Anterior cingulate cortex (tissue), 58 donors: Measurements from ENCODE around the gene TFB1M.
A peak's percentile ranks its signal among the peaks of the same experiment; 100 is the strongest.

Experiments
- DNase-seq, 58 donors: peaks; one replicate each; lab custom pipeline; 2025; lab: John Stamatoyannopoulos, UW

The TFB1M gene

DNA sequence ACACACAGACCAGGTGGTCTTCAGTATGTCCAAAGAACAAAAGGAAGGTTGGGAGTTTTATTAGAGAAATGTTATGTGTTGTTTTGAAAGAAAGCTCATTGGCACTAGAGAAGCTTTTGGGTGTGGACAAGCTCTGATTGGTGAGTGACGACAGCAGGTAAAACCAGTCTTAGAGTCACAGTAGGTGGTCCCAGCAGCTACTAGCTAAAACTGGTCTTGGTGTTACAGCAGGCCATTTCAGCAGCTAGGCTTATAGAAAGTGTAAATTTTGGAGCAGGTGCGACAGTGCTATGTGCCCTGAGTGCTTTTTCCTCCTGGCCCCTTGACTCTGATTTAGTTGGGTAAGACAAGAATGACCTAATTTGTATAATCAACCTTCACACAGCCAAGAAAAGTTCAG is 46.9 kb downstream of the TFB1M start:
- DNase-seq, result no peak

DNA sequence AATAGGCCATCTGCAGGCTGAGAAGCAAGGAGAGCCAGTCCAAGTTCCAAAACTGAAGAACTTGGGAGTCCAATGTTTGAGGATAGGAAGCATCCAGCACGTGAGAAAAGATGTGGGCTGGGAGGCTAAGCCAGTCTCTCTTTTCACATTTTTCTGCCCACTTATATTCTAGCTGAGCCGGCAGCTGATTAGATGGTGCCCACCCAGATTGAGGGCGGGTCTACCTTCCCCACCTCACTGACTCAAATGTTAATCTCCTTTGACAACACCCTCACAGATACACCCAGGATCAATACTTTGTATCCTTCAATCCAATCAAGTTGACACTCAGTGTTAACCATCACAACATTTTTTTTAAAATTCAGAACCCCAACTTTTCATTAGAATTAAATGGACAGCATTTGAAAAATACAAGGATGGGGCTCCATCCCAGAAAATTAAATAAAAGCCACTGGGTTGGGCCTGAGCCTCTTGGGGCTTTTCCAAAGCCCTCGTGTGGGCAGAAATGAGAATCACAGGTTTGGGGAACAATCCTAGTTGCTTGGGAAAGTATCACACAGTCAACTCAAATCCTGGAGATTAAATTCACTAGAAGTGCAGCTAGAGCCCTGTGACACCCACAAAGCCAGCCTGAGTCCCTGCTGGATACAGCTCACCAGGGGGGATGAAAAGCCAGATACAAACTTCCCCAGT is 48.3 kb downstream of the TFB1M start:
- DNase-seq, result no peak

DNA sequence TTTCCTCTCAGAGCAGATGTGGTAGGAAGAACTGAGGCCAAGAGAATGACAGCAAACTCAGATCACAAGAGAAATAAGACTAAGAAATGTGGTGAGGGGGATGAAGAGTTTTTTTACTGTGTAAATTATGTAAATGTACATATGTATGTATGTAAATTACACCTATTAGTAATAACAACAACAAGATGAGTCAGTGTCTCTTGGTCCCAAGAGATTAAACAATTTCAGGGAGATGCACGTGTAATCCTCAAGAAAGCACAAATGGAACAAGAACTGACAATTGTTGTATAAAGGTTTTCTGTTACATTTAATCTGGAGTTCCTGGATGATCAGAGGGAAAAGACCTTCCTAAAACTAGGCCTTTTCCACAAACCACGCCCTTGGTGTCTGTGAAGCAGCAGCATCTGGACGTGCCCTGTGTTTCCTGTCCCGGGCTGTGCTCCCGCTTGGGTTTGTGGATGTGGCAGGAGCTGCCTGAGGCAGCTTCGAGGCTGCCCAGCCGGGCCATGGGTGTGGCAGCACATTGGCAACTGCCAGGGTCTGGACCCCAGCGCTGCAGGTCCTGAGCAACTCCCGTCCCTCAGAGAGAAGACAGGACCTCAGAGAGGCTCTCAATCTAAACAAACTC is 49.5 kb downstream of the TFB1M start:
- peak in 2 of 58 donors; percentile 18 to 25 for DNase-seq

DNA sequence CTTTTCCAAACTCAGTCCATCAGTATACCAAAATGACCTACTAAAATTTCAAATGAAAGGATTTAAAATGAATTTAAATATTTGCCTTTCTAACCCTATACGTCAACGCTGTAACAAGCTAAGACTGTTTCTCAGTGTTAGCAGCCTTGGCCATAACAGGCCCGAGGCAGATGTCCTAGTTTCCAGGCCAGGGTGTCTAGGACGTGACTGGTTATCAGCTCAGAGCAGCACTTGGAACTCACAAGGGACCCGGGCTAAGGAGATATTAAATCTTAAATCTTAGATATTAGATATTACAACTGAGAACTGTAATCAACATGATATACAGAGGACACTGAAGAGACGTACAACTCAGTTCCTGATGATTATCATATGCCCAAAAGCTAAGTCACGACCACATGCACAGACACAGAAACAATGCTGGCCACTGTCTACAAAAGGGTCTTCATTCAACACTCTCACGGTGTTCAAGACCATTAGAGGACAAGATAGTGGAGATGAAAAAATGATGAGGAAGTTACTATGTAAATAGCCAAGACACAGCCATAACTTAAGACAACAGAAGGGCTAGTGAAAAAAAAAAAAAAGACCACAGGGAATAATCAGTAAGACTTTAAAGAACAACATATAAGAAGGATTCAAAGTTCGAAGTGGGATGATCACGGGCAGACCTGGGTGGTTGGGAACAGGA is 50.8 kb downstream of the TFB1M start, which contains the start of gene CLDN20:
TSS of gene CLDN20 (plus strand) at position 641 of the 691 bp plus-strand sequence. CDS start 11,707 bp downstream, outside the sequence.
- no peak for DNase-seq

DNA sequence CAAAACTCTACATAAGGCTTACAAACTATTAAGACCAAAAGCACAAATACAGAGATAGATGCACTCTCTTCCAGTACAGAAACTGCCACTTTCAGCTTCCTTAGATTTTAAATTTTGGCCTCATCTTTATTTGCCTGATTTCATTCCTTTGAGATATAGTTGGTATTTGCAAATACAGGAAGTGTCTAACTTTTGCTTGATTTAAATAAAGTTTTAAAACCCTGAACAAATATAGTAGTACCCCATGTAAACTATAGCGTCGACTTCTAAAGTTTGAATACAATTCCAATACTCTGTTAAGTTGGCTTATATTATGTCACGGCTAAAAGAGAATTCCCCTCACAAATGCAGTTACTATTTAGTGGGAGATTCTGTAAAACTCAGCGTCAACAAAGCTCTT is 51.6 kb downstream of the TFB1M start:
- no peak for DNase-seq

DNA sequence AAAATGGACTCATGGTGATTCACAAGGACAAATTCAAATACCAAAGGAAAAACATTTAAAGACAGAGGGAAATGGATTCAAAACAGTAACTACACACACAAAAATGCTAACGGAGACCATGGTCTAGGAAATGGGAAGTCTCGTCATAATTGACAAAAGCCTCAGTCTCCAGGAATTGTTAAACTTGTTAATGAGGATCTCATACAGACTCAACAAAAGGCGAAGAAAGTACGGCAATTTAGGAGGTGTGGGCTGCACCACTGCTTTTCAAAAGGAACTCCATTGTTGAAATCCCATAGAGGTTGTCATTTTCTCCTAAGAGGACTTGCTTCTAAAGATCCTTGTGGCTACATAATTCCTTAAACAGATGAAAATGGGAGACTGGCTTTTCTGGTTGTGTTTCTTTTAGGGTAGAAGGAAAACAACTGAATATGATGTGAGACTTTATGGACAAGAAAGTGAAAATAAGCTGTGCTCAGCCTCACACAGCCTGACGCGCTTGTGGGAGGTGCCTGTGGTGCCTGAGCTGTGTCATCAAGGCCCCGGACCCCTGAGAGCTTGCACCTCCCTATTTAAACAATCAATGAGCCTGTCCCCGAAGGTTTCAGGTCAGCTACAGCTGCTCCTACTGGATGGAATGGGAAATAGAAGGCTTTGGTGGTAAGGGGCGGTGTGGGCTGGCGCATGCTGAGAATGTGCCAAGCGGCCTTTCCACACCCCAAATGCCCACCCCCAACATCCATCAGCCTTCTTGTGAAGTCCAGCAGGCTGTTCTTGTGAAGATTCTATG is 53.0 kb downstream of the TFB1M start:
- DNase-seq, result no peak

DNA sequence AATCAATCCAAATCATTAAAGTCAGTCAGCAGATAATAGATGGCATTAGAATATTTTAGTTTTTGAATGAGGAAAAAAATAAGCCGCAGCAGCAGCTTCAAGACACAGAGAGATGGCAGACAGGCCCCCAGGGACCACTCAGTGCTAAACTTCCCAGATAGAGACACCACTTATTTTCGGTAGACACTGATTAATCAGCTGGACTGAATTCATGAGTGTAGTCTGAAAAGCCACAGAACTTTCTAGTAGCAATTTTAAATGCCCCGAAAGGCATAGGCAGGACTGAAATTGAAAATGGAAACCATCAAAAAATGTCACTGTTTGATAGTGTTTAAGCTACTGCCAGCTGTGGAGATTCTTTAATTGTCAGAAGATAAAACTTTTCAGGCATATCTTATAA is 53.6 kb downstream of the TFB1M start:
- DNase-seq, result no peak

DNA sequence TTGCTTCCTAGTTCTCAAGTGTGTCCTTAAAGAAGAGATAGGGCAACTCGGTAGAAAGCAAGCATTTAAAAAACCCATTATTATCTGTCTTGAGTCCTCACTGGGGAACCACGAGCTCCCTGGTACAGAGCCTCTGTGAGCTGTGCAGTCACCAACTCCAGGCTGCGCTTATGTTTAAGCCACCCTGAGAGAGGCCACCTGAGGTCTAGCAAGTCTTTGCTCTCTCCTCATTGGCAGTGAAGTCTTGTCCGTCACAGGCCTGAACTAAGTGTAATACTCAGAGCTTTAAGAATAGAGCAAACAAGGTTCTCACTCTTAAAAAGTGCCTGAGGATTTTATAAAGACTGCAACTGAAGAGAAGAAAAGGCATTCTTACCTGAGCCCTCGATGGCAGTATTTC is 54.4 kb downstream of the TFB1M start:
- no peak for DNase-seq

DNA sequence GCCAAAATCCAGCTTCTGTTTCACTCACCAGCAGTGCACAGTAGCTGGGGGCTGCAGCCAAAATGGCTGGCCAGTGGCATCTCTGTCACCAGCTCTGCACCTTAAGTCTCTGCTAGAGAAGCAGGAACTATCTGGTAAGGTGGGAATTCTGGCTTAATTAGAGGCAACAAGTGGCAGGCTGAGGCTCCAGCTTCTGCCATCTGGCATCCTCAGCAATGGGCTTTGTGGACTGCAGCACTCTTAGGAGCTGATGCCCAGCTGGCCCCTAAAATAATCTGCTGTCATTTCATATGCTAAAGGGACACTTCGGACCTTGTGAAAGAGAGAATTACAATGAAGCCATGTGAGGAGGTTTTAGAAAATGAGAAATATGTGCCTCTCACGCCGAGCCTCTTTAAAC is 55.1 kb downstream of the TFB1M start:
- DNase-seq, result no peak

DNA sequence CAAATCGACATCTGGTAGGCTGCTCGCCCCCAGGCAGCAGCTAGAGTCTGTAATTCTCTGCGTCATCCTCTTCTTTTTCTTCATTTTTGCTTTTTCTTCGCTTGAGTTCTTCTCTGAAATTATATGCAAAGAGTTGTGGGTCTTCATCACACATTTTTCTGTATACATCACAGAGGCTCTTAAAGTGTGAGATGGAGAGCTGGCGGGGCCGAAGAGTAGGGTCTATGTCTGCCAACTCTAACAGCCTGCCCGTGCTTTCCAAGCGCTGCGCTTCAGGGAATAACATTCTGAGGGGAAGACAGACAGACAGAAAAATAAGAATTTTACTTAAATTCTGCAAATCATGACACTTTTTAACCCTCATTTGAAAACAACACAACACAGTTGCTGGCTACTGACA is 56.5 kb downstream of the TFB1M start:
- DNase-seq, result no peak

DNA sequence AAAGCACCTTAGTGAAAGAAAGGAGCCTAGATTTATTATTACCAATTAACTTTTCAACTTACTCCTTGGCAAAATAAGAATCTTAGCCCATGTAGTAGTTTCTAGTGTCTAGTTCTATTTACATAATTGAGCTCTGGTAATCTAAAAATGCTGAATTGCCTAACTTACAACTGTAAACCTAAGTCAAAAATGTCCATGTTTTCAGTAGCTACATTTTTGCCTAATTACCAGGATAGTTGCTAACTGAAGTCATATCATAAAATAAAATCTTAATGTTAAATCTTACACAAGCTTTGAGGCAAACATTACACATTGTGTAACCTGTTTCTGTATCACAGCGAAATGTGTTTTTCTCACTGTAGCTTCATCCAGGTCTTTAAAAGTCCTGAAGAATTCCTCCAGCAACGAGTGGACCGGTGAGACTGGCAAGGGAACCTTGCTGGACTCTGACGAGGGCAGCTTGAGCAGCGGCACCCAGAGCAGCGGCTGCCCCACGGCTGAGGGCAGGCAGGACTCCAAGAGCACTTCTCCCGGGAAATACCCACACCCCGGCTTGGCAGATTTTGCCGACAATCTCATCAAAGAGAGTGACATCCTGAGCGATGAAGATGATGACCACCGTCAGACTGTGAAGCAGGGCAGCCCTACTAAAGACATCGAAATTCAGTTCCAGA is 58.0 kb downstream of the TFB1M start:
- DNase-seq, result no peak

DNA sequence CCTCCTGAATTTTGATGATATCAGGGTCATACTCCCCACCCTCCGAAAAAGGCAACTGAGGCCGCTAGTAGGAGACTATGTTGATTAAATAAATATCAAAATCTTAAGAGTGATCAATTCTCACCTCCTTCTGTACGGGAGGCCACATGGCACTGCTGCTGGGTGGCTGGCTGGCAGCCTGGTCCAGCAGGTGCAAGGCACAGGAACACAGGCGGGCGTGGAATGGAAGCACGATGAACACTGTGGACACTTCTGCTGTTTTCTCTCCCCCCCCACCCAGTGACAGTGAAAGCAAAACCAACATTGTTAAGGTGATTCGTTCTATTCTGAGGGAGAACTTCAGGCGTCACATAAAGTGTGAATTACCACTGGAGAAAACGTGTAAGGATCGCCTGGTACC is 60.1 kb downstream of the TFB1M start:
- DNase-seq, result no peak

DNA sequence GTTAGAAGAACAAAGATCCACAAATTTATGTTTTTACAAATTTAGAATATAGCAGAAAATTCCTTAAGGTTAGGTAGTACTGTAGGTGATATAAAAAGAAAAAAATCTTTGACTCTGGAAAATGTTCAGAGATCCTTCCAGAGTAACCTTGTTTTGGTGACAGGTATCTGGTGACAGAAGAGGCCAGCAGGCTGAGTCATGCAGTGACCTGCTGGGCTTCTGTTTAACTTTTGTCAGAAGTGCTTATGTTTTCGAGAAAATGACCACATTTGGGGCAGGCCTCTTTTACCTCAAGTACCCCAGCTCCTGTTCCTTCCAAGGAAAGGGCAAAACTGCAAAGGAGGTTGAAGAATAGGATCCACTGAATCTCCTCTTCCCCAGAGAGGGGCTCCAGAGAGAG is 60.9 kb downstream of the TFB1M start:
- no peak for DNase-seq

DNA sequence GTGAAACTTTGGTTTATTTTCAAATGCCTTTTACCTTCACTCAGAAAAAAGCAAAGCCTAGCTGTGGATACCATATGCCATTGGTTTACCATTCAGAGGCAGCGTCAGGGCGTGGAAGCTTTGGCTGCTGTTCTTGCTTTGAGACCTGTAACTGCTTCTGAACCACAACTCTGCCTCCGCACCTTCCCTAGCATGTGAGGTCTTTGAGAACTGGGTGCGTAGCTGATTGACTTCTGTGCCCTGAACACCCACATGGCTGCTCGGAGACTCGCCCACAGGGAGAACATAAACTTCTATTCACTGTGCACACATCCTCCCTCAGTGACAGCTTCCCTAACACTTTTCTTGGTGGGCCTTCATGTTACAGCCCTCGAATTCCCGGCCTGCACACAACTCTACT is 61.7 kb downstream of the TFB1M start:
- peak in 6 of 58 donors; percentile 24 to 62 (median 42) for DNase-seq

DNA sequence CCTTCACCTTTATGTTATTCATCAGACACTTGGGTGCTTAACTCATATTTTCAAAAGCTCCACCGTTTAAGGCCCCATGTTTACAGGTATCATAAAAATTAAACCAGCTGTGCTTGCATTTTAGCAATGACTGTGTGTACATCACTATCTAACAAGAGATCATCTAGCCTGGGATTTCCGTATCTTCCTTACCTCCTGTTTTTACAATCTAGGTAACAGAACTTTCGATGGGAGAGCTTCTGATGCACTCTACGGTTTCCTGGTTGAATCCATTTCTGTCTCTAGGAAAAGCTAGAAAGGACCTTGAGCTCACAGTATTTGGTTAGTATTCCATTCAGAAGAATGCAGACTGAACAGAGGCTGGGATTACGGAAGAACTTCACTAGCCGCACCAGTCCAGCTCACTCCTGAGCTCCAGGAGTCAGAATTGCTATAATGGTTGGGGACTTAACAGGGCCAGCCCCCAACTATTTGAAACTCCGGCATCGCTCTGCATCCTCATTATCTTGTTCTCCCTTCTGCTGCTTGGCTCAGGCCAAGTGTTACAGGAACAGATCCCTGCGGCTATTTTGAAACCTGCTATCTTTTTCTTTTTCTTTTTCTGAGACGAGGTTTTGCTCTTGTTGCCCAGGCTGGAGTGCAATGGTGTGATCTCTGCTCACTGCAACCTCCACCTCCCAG is 63.4 kb downstream of the TFB1M start:
- no peak for DNase-seq

DNA sequence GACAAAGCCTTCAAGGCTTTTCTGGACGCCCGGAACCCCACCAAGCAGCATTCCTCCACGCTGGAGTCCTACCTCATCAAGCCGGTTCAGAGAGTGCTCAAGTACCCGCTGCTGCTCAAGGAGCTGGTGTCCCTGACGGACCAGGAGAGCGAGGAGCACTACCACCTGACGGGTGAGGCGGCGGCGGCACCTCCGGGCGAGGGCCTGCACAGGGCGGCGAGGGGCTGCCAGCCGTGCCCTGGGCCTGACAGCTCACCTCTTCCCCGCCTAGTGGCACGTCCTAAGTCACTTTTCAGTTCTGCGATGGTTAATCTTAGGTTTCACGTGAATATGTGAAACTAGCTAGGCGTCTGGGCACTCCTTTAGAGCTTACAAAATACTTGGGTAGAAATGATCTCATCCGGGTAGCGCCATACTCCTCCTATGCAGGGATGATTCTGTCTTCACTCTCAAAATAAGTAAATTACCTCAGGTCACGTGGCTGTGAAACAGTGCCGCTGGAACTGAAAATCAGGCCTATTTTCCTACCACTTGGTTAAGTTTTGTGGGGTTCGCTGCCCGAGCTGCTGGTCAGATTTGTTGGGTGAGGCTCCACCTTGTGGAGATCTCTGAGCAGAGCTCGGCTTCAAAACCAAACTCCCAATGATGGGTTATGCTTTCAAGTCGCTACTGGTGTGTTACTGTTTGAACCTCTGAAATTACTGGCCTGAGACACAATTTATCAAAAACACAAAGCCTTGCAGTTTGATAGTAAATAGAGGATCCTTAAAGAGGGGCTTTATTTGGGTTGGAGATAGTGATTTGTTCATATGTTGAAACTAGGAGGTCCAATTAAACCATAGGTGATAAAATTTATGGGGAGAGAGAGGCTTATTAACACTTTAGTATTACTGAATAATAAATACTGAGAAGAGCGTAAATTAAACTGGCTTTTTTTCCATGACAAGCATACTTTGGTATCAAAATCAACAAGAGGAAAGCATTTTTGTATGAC is 66.0 kb downstream of the TFB1M start:
- DNase-seq, result peak in 44 of 58 donors; percentile 21 to 81 (median 44)

DNA sequence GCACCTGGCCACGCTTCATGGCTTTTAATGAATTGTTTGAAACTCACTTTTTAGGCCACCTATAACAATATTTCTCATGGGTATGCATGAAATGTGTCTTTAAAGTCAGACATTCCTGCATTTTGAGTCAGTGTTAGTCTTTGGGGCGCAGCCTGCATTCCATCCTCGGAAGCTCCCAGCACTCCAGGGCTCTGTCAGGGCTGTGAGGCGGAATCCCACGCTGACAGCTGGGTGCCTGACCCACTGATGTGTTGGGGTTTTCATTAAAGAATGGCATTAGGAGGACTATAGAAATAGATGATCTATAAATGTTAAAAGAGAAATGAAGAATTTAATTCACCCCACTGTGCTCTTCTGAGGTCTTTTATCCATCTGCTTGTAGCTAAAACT is 66.7 kb downstream of the TFB1M start:
- DNase-seq, result no peak

DNA sequence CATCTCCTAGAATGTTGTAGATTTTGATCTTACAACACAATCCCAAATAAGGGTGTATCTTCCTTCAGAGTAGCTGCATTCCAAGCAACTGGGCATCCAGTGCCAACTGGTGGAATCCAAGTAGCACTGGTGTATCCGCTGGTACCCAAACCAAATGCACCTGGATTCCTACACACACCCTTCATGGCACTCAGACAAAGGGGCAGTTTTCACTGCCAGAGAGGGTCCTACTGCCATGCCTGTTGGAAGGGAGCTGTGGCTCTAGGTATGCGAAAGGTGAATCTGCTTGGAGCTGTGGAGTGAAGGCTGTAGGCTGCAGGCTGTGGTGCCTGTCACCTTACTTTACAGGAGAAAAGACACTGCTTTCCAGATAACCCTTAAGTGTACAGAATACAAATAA is 67.5 kb downstream of the TFB1M start:
- DNase-seq, result no peak

DNA sequence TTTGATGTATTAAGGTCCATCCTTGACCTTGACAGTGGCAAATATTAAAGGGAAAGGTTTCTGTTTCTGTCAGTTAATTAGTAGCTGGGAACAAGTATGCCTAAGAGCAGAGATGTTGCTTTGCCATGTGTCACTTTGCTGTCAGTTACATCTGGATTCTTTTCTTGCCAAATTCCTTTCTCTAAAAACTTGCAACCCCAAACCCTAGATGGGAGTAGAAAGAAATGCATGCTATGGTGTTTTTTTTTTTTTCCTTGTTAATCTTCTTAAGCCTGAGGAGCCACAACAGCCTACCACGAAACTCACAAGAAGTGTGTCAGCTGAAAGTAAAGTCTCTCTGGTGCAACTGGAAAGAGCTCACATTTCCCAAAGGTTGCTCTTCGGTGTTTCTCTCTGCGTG is 68.5 kb downstream of the TFB1M start:
- no peak for DNase-seq
